ENCODE measurements around the gene IL1RAPL2. TPM values are rescaled to one million over a fixed set of nuclear protein-coding genes. Genes with fewer than 3 reads are reported as not detected.
"Not testable (repeated sequence)": the region's sequence is repeated elsewhere in the genome, so short reads cannot be mapped to it uniquely, and the experiment has no call there.

IL1RAPL2 gene
- total and polyA plus RNA-seq, 2 donors (not counting 3 experiments of a cell fraction or from before 2014, with no cell fraction given): not detected

- Histone ChIP-seq H4K20me1 (replicated peaks; ENCODE audit: control insufficient read depth, extremely low read depth, insufficient read depth, low read length) (no peaks in the 10 kb centered on the region), H3K4me3 (replicated peaks in 1 of 3; ENCODE audit: insufficient read depth in 1 of 3, low read depth in 1 of 3, low read length in 3 of 3) (no peak overlapping the region), H3K4me1 (ENCODE audit: control insufficient read depth, extremely low read depth, insufficient read depth, low read length) (no peaks in the 10 kb centered on the region), H3K27ac (ENCODE audit: insufficient read depth, low read depth, low read length) (no peak overlapping the region), H3K9me3 (replicated peaks; ENCODE audit: control insufficient read depth, insufficient read depth, low read length) (no peaks in the 10 kb centered on the region), H3K4me2 (ENCODE audit: insufficient read depth, low read length) (no peak overlapping the region), H3K9me1 (replicated peaks; ENCODE audit: control insufficient read depth, extremely low read depth, insufficient read depth, low read length) (no peaks in the 10 kb centered on the region), H3K27me3 (ENCODE audit: control insufficient read depth in 2 of 2, insufficient read depth in 2 of 2, low read length in 2 of 2) (no peaks in the 10 kb centered on the region), H3K36me3 (ENCODE audit: control insufficient read depth in 2 of 2, extremely low read depth in 1 of 2, insufficient read depth in 2 of 2, low read length in 2 of 2) (no peaks in the 10 kb centered on the region), H3K79me2 (ENCODE audit: control insufficient read depth, insufficient read depth, low read length) (no peaks in the 10 kb centered on the region), H2AFZ (ENCODE audit: low read depth, low read length) (no peak overlapping the region), H3K9ac (replicated peaks; ENCODE audit: extremely low read depth, insufficient read depth, low read length) (no peak overlapping the region)
- no TSS peak for BruUV-seq (replicated peaks)
- intact Hi-C loops (cut with micrococcal nuclease) (no loop called here), dilution Hi-C loops (cut with MboI; ENCODE audit: extremely low pct_ligation_motif_present, low sequenced_read_pairs) (no loop called here)
- ChIA-PET CTCF (no interaction called here), POLR2A (no interaction called here)
- TF ChIP-seq EZH2 (IDR thresholded peaks at IDR 0.05; ENCODE audit: borderline replicate concordance, low read depth, low read length, severe bottlenecking): no peak
- TF ChIP-seq POLR2AphosphoS5 (IDR thresholded peaks at IDR 0.05; ENCODE audit: insufficient read depth, low read depth, low read length): no peak
- TF ChIP-seq CTCF (IDR thresholded peaks at IDR 0.05; ENCODE audit: extremely low read depth in 1 of 2, insufficient read depth in 1 of 2, low read depth in 1 of 2, low read length in 2 of 2): no peak
- TF ChIP-seq MAX (IDR thresholded peaks at IDR 0.05; ENCODE audit: insufficient read depth, insufficient read length): no peak
- TF ChIP-seq JUN (IDR thresholded peaks at IDR 0.05; ENCODE audit: borderline replicate concordance, insufficient read depth, insufficient read length, low read depth): no peak
- no peak for TF ChIP-seq GATA2 (IDR thresholded peaks at IDR 0.05; ENCODE audit: insufficient read depth, insufficient read length, low read depth, low read length)
- TF ChIP-seq FOS (IDR thresholded peaks at IDR 0.05; ENCODE audit: borderline replicate concordance, insufficient read depth, low read length): no peak
- TF ChIP-seq MYC (IDR thresholded peaks at IDR 0.05; ENCODE audit: low read depth, low read length): no peak
- TF ChIP-seq POLR2A (IDR thresholded peaks at IDR 0.05; ENCODE audit: low read depth, low read length): no peak
- FAIRE-seq: no peak
- DNase-seq (ENCODE audit: low read depth, low spot score): no peak
These were observed 1215.8 kb downstream of the IL1RAPL2 start for GRCh38 chrX:105781804-105782203.

- H3K79me2 ChIP-seq (ENCODE audit: control insufficient read depth, insufficient read depth, low read length); H3K36me3 ChIP-seq (ENCODE audit: control insufficient read depth in 2 of 2, extremely low read depth in 1 of 2, insufficient read depth in 2 of 2, low read length in 2 of 2); H3K27ac ChIP-seq (ENCODE audit: insufficient read depth, low read depth, low read length); DNase-seq (ENCODE audit: low read depth, low spot score); H3K4me3 ChIP-seq (replicated peaks in 1 of 3; ENCODE audit: insufficient read depth in 1 of 3, low read depth in 1 of 3, low read length in 3 of 3); POLR2A ChIA-PET; H3K4me2 ChIP-seq (ENCODE audit: insufficient read depth, low read length); dilution Hi-C loops (cut with MboI; ENCODE audit: extremely low pct_ligation_motif_present, low sequenced_read_pairs); H3K9me3 ChIP-seq (replicated peaks; ENCODE audit: control insufficient read depth, insufficient read depth, low read length); intact Hi-C loops (cut with micrococcal nuclease); H3K27me3 ChIP-seq (ENCODE audit: control insufficient read depth in 2 of 2, insufficient read depth in 2 of 2, low read length in 2 of 2); H4K20me1 ChIP-seq (replicated peaks; ENCODE audit: control insufficient read depth, extremely low read depth, insufficient read depth, low read length); H2AFZ ChIP-seq (ENCODE audit: low read depth, low read length); H3K9ac ChIP-seq (replicated peaks; ENCODE audit: extremely low read depth, insufficient read depth, low read length); BruUV-seq (replicated peaks); H3K9me1 ChIP-seq (replicated peaks; ENCODE audit: control insufficient read depth, extremely low read depth, insufficient read depth, low read length); FAIRE-seq; CTCF ChIA-PET; H3K4me1 ChIP-seq (ENCODE audit: control insufficient read depth, extremely low read depth, insufficient read depth, low read length): not testable (repeated sequence)
These were observed 1230.9 kb downstream of the IL1RAPL2 start for GRCh38 chrX:105796877-105797276.
